IPS DF 6.9 (cell line): Measurements from ENCODE around the gene NPAS2.

Source experiments
- DNase-seq: peaks from one replicate; pipeline ENCODE4 v3.0.0-alpha.2; 2013; ENCODE audit warnings: low read depth, low spot score
- H3K27ac ChIP-seq: one replicate; pipeline ENCODE4 v1.5.1; 2013; ENCODE audit warnings: low read length, control low read depth
- H3K27me3 ChIP-seq: 2 replicates; pipeline ENCODE4 v1.6.1; 2013; ENCODE audit warnings: mild to moderate bottlenecking, low read length; ENCODE audit not compliant: control insufficient read depth, insufficient read depth
- H3K36me3 ChIP-seq: 2 replicates; pipeline ENCODE4 v1.6.1; 2013; ENCODE audit warnings: low read length; ENCODE audit not compliant: control insufficient read depth, insufficient read depth
- H3K4me1 ChIP-seq: 2 replicates; pipeline ENCODE4 v1.6.1; 2013; ENCODE audit warnings: low read length; ENCODE audit not compliant: control insufficient read depth, insufficient read depth
- H3K4me3 ChIP-seq: 2 replicates; pipeline ENCODE4 v1.5.1; 2013; ENCODE audit warnings: mild to moderate bottlenecking, low read length
- H3K9me3 ChIP-seq: 2 replicates; pipeline ENCODE4 v1.6.1; 2013; ENCODE audit warnings: low read length, inconsistent platforms; ENCODE audit not compliant: control insufficient read depth, insufficient read depth
- WGBS: extraction: QIAGEN DNeasy Blood & Tissue Kit; methylation state at CpG from one replicate; pipeline ENCODE4 v1.1.7; 2013; ENCODE audit warnings: mixed read lengths, missing lambda C conversion rate; ENCODE audit not compliant: insufficient read length, insufficient coverage; 5-methylcytosine and 5-hydroxymethylcytosine counted together

Gene NPAS2, protein sequence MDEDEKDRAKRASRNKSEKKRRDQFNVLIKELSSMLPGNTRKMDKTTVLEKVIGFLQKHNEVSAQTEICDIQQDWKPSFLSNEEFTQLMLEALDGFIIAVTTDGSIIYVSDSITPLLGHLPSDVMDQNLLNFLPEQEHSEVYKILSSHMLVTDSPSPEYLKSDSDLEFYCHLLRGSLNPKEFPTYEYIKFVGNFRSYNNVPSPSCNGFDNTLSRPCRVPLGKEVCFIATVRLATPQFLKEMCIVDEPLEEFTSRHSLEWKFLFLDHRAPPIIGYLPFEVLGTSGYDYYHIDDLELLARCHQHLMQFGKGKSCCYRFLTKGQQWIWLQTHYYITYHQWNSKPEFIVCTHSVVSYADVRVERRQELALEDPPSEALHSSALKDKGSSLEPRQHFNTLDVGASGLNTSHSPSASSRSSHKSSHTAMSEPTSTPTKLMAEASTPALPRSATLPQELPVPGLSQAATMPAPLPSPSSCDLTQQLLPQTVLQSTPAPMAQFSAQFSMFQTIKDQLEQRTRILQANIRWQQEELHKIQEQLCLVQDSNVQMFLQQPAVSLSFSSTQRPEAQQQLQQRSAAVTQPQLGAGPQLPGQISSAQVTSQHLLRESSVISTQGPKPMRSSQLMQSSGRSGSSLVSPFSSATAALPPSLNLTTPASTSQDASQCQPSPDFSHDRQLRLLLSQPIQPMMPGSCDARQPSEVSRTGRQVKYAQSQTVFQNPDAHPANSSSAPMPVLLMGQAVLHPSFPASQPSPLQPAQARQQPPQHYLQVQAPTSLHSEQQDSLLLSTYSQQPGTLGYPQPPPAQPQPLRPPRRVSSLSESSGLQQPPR

DNA sequence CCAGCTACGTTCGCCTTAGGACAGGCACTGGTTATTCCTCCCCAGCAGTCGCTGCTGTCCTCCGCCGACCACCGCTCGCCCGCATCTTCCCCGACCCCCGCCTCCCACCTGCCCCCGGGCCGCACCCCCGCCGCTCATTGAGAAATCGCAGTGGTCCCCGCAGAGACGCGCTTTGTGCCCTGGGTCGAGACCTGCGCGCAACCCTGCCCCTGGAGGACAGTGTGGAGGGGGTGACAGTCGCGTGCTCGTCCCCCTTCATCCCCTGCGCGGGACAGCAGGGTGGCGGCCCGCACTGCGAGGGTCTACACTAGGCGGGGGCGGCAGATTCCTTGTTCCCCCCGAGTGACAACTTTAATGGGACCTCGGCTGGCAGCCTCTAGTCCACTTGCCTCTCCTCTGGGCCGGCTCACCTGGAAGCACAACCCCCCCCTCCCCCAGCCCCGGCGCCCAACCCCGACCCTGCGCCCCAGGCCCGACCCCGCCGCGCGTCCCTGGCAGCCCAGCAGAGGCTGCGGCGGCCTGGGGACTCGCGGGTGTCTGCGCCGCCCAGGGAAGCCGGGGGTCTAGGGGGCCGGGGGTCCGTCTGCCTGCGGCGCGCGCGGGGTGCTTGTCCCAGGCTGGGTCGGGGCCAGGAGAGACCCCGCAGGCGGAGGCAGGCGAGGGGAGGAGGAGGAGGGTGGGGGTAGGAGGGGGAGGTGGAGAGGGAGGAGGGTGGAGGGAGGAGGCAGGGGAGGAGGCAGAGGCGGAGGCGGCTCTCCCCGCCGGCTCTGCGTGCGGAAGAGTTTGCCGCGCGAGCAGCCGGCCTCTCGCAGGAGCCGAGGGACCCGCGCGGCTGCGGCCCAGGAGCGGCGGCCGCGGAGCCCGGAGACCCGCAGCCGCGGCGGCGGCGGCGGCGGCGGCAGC, at the start of gene NPAS2:
Gene NPAS2 (plus strand): TSS at position 770 of the 903 bp plus-strand sequence. CDS start 84,616 bp downstream, outside the sequence.
- H3K27ac ChIP-seq = no peak within 1 kb of the TSS
- no peaks in the 10 kb centered on the region for H3K36me3 ChIP-seq
- H3K9me3 ChIP-seq = no peaks in the 10 kb centered on the region
- H3K4me1 ChIP-seq = peaks cover 1% of the 10 kb centered on the region; the same call in 1 of the 2 replicates
- no peak for DNase-seq
- WGBS = no CpG with 5 or more reads among the region's 91 CpGs
- H3K4me3 ChIP-seq = peak within 1 kb of the TSS; percentile 46; the same call in 1 of the 2 replicates
- H3K27me3 ChIP-seq = peaks cover 29% of the 10 kb centered on the region

DNA sequence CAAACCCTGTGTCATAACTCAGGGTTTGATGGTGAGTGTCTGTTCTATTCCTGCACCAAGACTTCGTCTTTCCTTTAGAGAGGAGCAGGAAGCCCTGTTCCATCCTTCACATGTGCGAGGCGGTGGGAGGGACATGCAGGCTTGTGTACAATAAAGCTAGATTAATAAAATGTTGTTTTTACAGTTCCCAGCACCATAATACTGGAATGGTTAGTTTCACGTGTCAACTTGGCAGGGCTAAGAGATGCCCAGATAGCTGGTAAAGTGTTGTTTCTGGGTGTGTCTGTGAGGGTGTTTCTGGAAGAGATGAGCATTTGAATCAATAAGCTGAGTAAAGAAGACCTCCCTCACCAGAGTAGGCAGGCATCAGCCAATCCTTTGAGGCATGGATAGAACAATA, 48.8 kb upstream of the NPAS2 start:
- Histone ChIP-seq H3K4me1 (no peaks in the 10 kb centered on the region), H3K27ac (no peak overlapping the region), H3K4me3 (no peak overlapping the region), H3K36me3 (no peaks in the 10 kb centered on the region), H3K27me3 (no peaks in the 10 kb centered on the region), H3K9me3 (no peaks in the 10 kb centered on the region)
- no CpG with 5 or more reads among the region's 4 CpGs for WGBS
- DNase-seq = no peak

DNA sequence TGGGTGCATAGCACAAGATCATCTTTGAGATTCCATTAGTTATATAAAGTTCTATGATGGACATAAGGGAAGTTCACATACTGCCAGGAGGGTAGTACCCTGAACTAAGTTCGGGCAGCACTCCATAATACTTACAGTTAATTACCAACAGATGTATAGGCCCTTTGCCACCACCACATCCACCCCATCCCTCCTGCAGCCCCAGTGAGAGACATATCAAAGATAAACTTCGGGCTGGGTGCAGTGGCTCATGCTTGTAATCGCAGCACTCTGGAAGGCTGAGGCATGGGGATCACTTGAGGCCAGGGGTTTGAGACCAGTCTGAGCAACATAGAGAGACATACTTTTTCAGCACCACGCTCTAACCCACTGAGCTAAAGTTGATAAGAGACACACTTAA, 46.4 kb upstream of the NPAS2 start:
- Histone ChIP-seq H3K27ac (no peak overlapping the region), H3K9me3 (no peaks in the 10 kb centered on the region), H3K4me3 (no peak overlapping the region), H3K36me3 (no peaks in the 10 kb centered on the region), H3K4me1 (no peaks in the 10 kb centered on the region), H3K27me3 (no peaks in the 10 kb centered on the region)
- no CpG with 5 or more reads among the region's 4 CpGs for WGBS
- no peak for DNase-seq

DNA sequence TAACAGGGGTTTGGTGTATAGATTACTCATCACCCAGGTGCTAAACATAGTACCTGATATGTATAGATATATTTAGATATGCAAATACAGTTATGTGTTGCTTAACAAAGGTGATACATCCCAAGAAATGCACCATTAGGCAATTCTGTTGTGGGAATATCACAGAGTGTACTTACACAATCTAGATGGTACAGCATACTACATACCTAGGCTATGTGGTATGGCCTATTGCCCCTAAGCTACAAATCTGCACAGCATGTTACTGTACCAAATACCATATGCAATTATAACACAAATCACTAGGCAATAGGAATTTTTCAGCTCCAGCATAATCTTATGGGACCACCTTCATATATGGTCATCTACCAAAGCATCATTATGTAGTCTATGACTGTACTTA, 43.5 kb upstream of the NPAS2 start:
- H3K9me3 ChIP-seq = no peaks in the 10 kb centered on the region
- no peaks in the 10 kb centered on the region for H3K36me3 ChIP-seq
- H3K4me1 ChIP-seq = no peaks in the 10 kb centered on the region
- no peak overlapping the region for H3K27ac ChIP-seq
- DNase-seq = no peak
- no peak overlapping the region for H3K4me3 ChIP-seq
- H3K27me3 ChIP-seq = no peaks in the 10 kb centered on the region

DNA sequence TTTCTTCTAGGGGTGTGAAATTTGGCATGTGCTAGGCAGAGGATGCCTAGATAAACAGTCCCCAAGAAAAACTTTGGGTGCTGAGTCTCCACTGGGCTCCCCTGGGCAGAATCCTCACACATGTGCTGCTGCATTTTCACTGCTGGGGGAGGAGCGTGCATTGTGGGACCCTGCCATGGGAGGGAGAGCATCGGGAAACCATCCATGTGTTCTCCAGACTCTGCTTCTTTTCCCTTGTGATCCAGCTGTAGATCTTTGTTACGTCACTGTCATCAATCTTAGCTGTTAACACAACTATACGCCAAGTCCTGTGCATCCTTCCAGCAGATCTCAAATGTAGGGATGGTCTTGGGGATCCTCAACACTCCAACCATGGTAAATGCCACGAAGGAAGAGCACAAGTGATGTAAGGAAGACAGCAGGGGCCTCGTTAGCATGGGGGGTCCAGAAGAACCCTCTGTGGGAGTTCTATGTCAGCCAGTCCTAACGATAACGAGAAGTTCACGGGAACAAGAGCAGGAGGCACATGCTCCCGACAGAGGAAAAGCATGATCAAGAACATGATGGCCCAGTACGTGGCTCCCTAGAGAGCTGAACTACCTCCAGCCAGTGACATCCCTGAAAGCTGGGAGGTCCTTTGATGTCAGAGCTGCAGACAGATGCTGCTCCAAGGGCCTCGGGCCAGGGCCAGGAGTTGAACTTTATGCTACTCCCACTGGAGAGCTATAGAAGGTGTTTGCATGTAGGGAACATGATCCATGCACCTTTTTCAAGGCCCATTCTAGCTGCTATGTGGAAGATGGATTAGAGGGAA, 41.1 kb upstream of the NPAS2 start:
- no peaks in the 10 kb centered on the region for H3K27me3 ChIP-seq

DNA sequence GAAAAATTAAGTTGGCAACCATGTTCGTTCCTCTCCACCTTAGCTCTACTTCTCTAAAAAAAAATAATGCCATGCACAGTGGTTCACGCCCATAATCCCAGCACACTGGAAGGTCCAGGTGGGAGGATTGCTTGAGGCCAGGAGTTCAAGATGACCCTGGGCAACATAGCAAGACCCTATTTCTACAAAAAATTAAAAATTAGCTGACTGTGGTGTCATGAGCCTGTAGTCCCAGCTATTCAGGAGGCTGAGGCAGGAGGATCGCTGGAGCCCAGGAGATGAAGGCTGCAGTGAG, 40.1 kb upstream of the NPAS2 start:
- Histone ChIP-seq H3K9me3 (no peaks in the 10 kb centered on the region), H3K27ac (no peak overlapping the region), H3K27me3 (no peaks in the 10 kb centered on the region), H3K4me3 (no peak overlapping the region), H3K36me3 (no peaks in the 10 kb centered on the region), H3K4me1 (0 out of 2 replicates have a peak, but pooled peaks cover 3% of the 10 kb centered on the region)
- no peak for DNase-seq
- WGBS = no CpG with 5 or more reads among the region's 3 CpGs

More for the DNA sequence above, 41.1 kb upstream of the NPAS2 start:
- H3K36me3 ChIP-seq = no peaks in the 10 kb centered on the region
- no CpG with 5 or more reads among the region's 12 CpGs for WGBS
- no peak overlapping the region for H3K27ac ChIP-seq
- DNase-seq = no peak
- H3K9me3 ChIP-seq = no peaks in the 10 kb centered on the region
- H3K4me1 ChIP-seq = 0 out of 2 replicates have a peak, but pooled peaks cover 3% of the 10 kb centered on the region
- H3K4me3 ChIP-seq = no peak overlapping the region

DNA sequence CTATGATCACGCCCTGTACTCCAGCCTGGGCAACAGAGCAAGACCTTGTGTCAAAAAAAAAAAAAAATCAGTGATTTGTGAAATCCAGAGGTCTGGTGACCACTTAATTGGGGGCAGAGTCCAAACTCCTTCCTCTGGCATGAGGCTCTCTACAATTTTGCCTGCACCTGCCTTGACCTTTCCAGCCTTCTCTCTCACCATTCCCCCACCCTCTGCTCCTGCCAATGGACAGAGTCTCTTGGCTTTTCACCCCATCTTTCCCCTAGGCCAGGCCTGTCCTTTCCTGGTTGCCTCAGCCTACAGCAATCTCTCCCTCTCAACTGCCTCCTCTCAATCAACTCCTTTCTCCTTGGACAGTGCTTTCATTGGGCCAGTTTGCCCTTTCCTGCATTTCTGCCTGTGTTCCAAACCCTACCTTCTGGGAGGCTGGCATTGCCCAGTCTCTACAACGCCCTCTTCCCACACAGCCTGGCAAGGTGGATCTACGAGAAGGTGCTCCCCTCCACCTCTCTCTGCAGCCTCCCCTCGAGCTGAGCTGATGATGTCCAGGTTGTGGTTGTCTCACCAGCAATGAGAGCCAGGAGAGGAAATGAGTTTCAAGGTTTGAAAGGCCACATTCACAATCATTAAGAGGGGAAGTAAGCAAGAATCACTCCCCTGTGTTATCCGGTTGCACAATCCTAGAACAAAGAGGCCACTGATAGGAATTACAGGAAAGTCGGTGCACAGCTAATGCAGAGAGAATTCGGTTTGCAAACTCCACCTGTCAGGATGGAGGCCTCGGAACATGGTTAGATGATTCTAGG, 39.5 kb upstream of the NPAS2 start:
- 0 out of 2 replicates have a peak, but pooled peaks cover 3% of the 10 kb centered on the region for H3K4me1 ChIP-seq
- WGBS = no CpG with 5 or more reads among the region's 8 CpGs
- H3K36me3 ChIP-seq = no peaks in the 10 kb centered on the region
- H3K9me3 ChIP-seq = no peaks in the 10 kb centered on the region
- no peak for DNase-seq
- H3K27ac ChIP-seq = no peak overlapping the region
- H3K27me3 ChIP-seq = no peaks in the 10 kb centered on the region
- H3K4me3 ChIP-seq = no peak overlapping the region

DNA sequence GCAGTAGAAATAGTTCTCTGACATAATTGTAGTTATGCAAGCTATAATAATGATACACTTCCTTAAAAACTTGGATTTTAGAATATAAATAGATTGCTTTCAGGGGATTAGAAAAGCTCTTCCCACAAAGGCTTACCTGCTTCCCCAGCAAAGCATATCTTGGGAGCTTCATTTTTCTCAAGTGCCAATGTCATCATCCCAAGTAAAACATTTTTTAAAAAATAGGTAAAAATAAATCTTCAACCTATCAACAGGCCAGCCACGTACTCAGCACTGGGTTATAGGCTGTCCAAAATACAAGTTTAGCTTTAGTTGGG, 39.0 kb upstream of the NPAS2 start:
- WGBS = no CpG with 5 or more reads among the region's 1 CpG
- no peaks in the 10 kb centered on the region for H3K36me3 ChIP-seq
- H3K27ac ChIP-seq = no peak overlapping the region
- 0 out of 2 replicates have a peak, but pooled peaks cover 3% of the 10 kb centered on the region for H3K4me1 ChIP-seq
- H3K9me3 ChIP-seq = no peaks in the 10 kb centered on the region
- no peaks in the 10 kb centered on the region for H3K27me3 ChIP-seq
- H3K4me3 ChIP-seq = no peak overlapping the region
- DNase-seq = no peak
